AG04450 (cell line): ENCODE results near the gene TTC28. TPM values are rescaled to one million over a fixed set of nuclear protein-coding genes. Genes with fewer than 3 reads are reported as not detected.

Experiments
- CTCF ChIA-PET: fragments of 300-600, 350-600 bp; formaldehyde crosslinking; extraction: SDS; loops from one replicate; lab custom pipeline; 2022; ENCODE audit warnings: antibody characterized with exemption, inconsistent platforms; lab: Charles Lee
- POLR2A ChIA-PET: fragments of 350-600 bp; formaldehyde crosslinking; extraction: SDS; loops from one replicate; lab custom pipeline; 2021; ENCODE audit warnings: antibody characterized with exemption, inconsistent platforms; lab: Yijun Ruan, JAX
- DNase-seq: peaks from one replicate; pipeline ENCODE4 v3.0.0-alpha.2; 2011; ENCODE audit warnings: low read depth, low spot score
- H3K27ac ChIP-seq: one replicate; pipeline ENCODE4 v1.5.1; 2012; ENCODE audit warnings: low read depth, low read length, control low read depth
- H3K27me3 ChIP-seq: one replicate; pipeline ENCODE4 v1.6.0; 2012; ENCODE audit warnings: low read length; ENCODE audit not compliant: control insufficient read depth, insufficient read depth
- H3K4me3 ChIP-seq: 2 replicates; pipeline ENCODE4 v1.5.1; 2011; ENCODE audit warnings: mild to moderate bottlenecking, low read depth, low read length, control low read depth
- H3K9me3 ChIP-seq: 2 replicates; pipeline ENCODE4 v1.5.1; 2012; ENCODE audit warnings: low read length; ENCODE audit not compliant: control insufficient read depth, insufficient read depth
- polyA plus RNA-seq: library from polyadenylated mRNA; depleted of rRNA; stranded (reverse); fragments of >200 nt; gene quantifications from 2 replicates; pipeline ENCODE4 v1.2.3, GENCODE V29; 2011
- TF ChIP-seq, protein P1 (sequence below): IDR thresholded peaks from 2 replicates; pipeline ENCODE4 v1.5.1; 2011; ENCODE audit warnings: low read depth, low read length, control low read depth, inconsistent platforms

TTC28 gene
- polyA plus RNA-seq, 1 experiment, result 11.2 TPM

DNA sequence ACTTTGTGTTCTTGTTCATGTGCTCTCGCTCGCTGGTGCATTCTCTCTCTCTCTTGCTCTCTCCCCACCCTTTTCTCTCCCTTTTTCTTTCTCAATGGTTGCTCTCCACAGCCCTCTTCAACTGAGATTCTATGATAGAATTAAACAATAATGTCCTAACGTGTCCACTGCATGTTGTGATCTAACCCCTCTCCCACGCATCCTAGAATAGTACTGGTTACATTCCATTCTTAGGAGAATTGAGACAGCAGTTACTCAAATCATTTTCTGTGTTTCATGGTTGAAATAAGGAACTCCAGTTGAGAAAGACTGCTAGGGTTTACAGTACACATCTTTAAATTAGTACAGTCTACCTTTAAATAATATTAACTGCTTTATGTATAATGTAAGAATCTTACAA lies 442.5 kb downstream of the TTC28 start:
- DNase-seq, result no peak
- ChIA-PET CTCF (no interaction called here), POLR2A (no interaction called here)
- Histone ChIP-seq H3K27me3 (no peaks in the 10 kb centered on the region), H3K4me3 (no peak overlapping the region), H3K27ac (no peak overlapping the region), H3K9me3 (no peaks in the 10 kb centered on the region)
- TF ChIP-seq, protein P1, sequence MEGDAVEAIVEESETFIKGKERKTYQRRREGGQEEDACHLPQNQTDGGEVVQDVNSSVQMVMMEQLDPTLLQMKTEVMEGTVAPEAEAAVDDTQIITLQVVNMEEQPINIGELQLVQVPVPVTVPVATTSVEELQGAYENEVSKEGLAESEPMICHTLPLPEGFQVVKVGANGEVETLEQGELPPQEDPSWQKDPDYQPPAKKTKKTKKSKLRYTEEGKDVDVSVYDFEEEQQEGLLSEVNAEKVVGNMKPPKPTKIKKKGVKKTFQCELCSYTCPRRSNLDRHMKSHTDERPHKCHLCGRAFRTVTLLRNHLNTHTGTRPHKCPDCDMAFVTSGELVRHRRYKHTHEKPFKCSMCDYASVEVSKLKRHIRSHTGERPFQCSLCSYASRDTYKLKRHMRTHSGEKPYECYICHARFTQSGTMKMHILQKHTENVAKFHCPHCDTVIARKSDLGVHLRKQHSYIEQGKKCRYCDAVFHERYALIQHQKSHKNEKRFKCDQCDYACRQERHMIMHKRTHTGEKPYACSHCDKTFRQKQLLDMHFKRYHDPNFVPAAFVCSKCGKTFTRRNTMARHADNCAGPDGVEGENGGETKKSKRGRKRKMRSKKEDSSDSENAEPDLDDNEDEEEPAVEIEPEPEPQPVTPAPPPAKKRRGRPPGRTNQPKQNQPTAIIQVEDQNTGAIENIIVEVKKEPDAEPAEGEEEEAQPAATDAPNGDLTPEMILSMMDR, result no peak

DNA sequence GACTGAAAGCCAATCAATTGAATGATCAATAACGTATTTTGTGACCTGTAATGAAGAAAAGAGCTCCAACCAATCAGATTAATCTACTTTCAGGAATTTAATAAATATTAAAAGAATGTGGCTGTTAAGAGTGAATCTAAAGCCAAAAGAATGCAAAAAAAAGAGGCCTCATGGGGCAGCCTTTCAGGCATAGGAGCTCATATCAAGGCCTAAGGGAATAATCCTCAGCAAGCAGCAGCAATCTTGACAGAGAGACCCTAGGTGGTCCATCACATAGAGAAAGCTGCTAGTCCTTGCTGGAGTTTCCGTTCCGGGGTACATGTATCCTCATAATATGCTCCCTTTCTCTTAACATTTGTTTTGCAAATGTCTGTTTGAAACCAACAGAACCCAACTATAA lies 447.4 kb downstream of the TTC28 start:
- Histone ChIP-seq H3K4me3 (no peak overlapping the region), H3K27me3 (no peaks in the 10 kb centered on the region), H3K9me3 (no peaks in the 10 kb centered on the region), H3K27ac (no peak overlapping the region)
- CTCF ChIA-PET, result interaction anchor here (1.2 to 1.6 kb wide), 2 partner anchors 12 to 180 kb away, joined by 3 to 5 read pairs; no protein-coding TSS in a partner anchor
- POLR2A ChIA-PET, result interaction anchor here (0.6 kb wide), 1 partner anchor 210 kb away, joined by 3 read pairs; no protein-coding TSS in a partner anchor
- TF ChIP-seq, protein P1, result no peak
- no peak for DNase-seq

DNA sequence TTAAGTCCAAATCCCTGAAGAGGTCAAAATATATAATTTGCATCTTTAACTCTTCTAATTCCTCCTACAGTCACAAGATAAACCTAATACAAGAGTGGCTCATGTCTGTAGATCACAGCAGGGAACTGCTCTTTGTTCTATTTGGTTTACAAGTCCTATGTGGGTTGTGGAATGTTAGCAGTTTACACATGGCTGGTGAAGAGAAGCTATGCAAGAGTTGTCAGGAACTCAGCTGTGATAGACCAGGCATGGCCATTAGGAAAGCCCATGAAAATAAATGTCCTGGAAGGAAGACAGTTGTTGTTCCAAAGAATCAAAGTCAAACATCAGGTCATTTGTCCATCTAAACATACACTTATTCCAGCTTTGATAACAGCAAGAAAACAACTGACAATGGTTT lies 448.2 kb downstream of the TTC28 start:
- H3K27ac ChIP-seq, result no peak overlapping the region
- POLR2A ChIA-PET, result interaction anchor here (0.6 kb wide), 1 partner anchor 210 kb away, joined by 3 read pairs; no protein-coding TSS in a partner anchor

DNA sequence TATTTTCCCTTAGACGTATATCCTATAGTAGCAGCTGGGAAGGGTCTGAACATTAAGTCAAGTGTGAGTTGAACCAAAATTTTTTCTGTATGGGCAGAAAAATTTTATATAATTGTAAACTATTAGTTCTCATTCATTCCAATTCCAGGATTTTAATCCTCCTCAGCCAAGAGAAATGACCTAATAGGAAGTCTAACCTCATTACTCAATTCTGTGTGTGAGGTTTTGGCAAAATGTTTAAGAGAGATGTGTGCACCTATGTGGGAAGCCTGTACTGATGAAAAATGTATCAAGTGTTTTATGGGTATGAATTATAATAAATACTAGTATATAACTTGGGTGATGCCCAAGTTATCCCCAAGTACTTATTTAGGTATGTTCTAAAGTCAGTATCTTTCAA lies 449.0 kb downstream of the TTC28 start:
- H3K27ac ChIP-seq, result no peak overlapping the region
- DNase-seq, result no peak
- H3K9me3 ChIP-seq, result no peaks in the 10 kb centered on the region
- ChIA-PET CTCF (interaction anchor here (1.6 kb wide), 1 partner anchor 10 kb away, joined by 3 read pairs; no protein-coding TSS in a partner anchor), POLR2A (no interaction called here)
- no peaks in the 10 kb centered on the region for H3K27me3 ChIP-seq
- TF ChIP-seq, protein P1, result no peak
- no peak overlapping the region for H3K4me3 ChIP-seq

More for the DNA sequence above, 448.2 kb downstream of the TTC28 start:
- TF ChIP-seq, protein P1, result no peak
- no peak for DNase-seq
- H3K27me3 ChIP-seq, result no peaks in the 10 kb centered on the region
- no peak overlapping the region for H3K4me3 ChIP-seq
- CTCF ChIA-PET, result interaction anchor here (1.2 to 1.6 kb wide), 2 partner anchors 11 to 179 kb away, joined by 3 to 5 read pairs; no protein-coding TSS in a partner anchor
- H3K9me3 ChIP-seq, result no peaks in the 10 kb centered on the region

DNA sequence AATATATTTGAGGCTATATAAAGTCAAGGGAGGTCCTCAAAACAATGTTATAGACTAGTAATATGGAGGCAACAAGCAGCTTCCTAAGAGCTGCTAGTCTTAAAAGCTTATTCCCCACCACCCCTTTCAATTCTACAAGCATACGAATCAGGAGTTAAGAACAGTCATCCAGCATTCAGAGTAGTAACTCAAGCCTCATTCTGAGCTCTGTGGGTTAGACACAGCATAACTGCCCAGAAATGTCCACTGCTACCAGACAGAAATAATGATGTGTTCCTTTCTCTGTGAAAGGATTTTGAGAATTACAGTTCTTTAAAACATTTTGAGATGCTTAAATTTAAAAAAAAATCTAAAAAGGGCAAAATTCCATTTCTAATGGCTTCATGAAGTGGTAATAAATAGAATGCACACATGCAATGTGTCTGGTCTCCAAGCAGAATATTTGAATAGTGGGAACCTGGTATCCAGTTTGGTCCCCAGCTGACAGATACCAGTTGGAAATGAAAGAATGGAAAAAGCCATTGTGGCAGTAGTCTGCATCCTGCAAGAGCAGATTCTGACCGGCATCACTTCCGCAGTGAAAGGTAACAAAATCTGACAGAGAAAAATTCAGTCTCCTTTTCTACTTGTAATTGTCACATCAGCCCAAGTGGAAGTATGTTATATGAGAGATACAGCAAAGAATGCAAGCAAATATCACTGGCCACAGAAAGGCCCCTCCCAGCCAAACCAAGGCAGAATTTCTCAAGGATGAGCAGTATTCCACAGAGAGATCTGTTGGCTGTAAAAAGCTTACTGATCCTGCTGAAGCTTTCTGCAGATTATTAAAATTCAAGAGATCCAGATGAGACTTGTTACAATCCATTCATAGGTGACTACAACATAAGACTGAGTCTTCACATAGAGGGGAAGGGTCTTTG lies 449.8 kb downstream of the TTC28 start:
- CTCF ChIA-PET, result interaction anchor here (1.0 to 1.3 kb wide), 2 partner anchors 16 to 24 kb away, joined by 3 to 4 read pairs; no protein-coding TSS in a partner anchor
- Histone ChIP-seq H3K9me3 (no peaks in the 10 kb centered on the region), H3K27me3 (no peaks in the 10 kb centered on the region), H3K27ac (no peak overlapping the region), H3K4me3 (no peak overlapping the region)
- POLR2A ChIA-PET, result no interaction called here
- TF ChIP-seq, protein P1, result no peak
- DNase-seq, result no peak
